ENCODE measurements around the gene TMEM259. TPM values are rescaled to one million over a fixed set of nuclear protein-coding genes. Genes with fewer than 3 reads are reported as not detected.

TMEM259 gene
- total and polyA plus RNA-seq, 8 donors = 59.7 to 536 (median 238) TPM

DNA sequence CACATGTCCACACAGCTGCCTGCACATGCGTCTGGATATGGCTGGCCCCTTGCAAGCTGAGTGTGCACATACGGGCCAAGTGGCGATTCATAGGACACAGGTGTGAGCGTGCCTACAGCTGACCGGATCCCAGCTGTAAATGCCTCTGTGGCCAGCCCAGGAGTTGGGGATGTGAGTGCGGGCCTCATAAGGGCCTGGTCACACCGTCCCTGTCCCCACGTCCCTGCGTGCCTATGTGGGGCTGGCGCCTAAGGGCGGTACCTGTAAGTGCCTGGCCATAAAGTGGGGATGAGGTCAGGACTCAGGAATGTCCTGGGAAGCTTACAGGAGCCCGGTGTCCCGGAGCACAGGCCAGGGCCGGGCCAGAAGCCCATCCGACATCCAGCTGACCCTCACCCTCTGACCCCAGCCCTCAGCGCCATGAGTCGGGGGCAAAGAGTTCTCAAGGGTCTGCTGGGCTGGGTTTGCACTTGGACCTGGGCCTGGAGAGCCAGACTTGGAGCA lies 44.7 kb upstream of the TMEM259 start:
- Histone ChIP-seq H3K27ac (no peak overlapping the region), H3K4me3 (no peak overlapping the region)
- DNase-seq = no peak

DNA sequence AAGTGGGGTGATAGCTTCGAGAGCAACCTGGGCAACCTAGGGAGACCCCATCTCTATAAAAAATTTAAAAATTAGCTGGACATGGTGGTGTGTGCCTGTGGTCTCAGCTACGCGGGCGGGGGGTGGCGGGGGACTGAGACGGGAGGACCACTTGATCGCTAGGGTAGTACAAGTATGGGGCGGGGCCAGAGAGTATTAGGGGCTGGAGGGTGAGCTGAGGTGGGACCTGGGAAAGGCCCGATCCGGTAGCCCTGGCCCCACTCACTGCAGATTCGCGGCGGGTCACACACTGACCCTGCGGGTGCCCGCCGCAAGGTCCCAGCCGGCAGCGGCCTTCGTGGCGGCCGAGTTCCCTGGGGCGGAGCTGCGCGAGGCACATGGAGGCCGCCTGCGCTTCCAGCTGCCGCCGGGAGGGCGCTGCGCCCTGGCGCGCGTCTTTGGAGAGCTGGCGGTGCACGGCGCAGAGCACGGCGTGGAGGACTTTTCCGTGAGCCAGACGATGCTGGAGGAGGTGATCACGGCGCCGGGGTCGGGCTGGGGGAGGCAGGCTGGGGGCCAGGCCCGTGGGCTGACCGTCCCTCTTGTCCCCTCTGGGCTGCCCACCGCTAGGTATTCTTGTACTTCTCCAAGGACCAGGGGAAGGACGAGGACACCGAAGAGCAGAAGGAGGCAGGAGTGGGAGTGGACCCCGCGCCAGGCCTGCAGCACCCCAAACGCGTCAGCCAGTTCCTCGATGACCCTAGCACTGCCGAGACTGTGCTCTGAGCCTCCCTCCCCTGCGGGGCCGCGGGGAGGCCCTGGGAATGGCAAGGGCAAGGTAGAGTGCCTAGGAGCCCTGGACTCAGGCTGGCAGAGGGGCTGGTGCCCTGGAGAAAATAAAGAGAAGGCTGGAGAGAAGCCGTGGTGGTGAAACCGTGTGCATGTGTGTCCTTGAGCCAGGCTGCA lies 44.0 kb upstream of the TMEM259 start:
- Histone ChIP-seq H3K9me3 (no peaks in the 10 kb centered on the region), H3K27me3 (peaks cover 0 to 51% (median 29%) of the 10 kb centered on the region in 3 donors), H3K27ac (peak overlapping the region in 1 of 5 donors; percentile 38), H3K4me3 (peak overlapping the region in 1 of 4 donors; percentile 24), H3K36me3 (no peaks in the 10 kb centered on the region), H3K4me1 (peaks cover 44 to 62% (median 51%) of the 10 kb centered on the region in 4 donors)
- intact Hi-C loops (cut with DNase I; ENCODE audit: low total_unique reads) = no loop called here
- DNase-seq = peak; percentile 81 to 87
- WGBS, 5 donors = 9 to 13% (median 12%) methylated on average over 50 to 60 of the region's 60 CpGs
- TF ChIP-seq EP300 (IDR thresholded peaks at IDR 0.05) = no peak
- no peak for TF ChIP-seq POLR2A (IDR thresholded peaks at IDR 0.05)
- peak in 1 of 3 donors; percentile 74 for TF ChIP-seq POLR2AphosphoS5 (IDR thresholded peaks at IDR 0.05)
- TF ChIP-seq, protein P1, sequence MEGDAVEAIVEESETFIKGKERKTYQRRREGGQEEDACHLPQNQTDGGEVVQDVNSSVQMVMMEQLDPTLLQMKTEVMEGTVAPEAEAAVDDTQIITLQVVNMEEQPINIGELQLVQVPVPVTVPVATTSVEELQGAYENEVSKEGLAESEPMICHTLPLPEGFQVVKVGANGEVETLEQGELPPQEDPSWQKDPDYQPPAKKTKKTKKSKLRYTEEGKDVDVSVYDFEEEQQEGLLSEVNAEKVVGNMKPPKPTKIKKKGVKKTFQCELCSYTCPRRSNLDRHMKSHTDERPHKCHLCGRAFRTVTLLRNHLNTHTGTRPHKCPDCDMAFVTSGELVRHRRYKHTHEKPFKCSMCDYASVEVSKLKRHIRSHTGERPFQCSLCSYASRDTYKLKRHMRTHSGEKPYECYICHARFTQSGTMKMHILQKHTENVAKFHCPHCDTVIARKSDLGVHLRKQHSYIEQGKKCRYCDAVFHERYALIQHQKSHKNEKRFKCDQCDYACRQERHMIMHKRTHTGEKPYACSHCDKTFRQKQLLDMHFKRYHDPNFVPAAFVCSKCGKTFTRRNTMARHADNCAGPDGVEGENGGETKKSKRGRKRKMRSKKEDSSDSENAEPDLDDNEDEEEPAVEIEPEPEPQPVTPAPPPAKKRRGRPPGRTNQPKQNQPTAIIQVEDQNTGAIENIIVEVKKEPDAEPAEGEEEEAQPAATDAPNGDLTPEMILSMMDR (IDR thresholded peaks at IDR 0.05) = peak in 5 of 7 experiments; percentile 55 to 92 (median 87)

More for the DNA sequence above, 44.7 kb upstream of the TMEM259 start:
- Histone ChIP-seq H3K27me3 (peaks cover 0 to 58% (median 33%) of the 10 kb centered on the region in 3 donors), H3K4me1 (peaks cover 44 to 66% (median 58%) of the 10 kb centered on the region in 4 donors), H3K9me3 (no peaks in the 10 kb centered on the region), H3K36me3 (peaks cover 0 to 2% (median 0%) of the 10 kb centered on the region in 4 donors)
- no peak for TF ChIP-seq POLR2AphosphoS5 (IDR thresholded peaks at IDR 0.05)
- TF ChIP-seq, protein P1 (IDR thresholded peaks at IDR 0.05) = no peak
- TF ChIP-seq EP300 (IDR thresholded peaks at IDR 0.05) = no peak
- no peak for TF ChIP-seq POLR2A (IDR thresholded peaks at IDR 0.05)
- 39 to 53% (median 47%) methylated on average over 9 to 17 of the region's 17 CpGs for WGBS, 5 donors
- intact Hi-C loops (cut with DNase I; ENCODE audit: low total_unique reads) = no loop called here

DNA sequence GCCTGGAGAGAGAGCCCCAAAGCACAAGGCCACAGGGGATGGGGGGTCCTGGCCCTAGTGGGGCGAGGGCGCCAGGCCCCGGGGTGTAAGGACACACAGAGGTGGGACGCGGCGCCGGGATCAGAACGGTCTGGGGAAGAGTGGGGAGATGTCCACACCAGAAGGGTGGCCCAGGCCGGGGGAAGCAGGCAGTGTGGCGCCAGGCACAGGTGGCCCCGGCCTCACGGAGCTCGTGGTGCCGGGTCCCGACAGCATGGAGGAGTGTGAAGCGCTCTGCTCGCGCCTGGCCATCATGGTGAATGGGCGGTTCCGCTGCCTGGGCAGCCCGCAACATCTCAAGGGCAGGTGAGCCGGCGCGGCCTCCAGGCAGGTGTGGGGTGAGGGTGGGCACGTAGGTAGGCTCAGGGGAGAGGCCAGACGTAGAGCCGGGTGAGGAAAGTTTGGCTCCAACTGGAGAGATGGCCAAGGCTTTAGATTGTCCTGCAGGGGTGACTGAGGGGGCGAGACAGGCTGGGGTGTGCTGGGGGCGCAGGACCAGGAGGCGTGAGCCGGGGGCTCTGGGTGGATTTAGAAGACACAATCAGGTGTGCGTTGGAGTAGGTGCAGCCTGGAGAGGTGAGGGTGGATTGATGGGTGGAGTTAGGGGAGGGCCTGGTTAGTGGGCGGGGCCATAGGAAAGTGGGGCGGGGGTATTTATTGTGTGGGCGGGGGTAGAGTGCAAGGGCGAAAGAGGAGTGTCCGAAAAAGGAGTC lies 43.2 kb upstream of the TMEM259 start:
- Histone ChIP-seq H3K4me3 (no peak overlapping the region), H3K27ac (no peak overlapping the region), H3K9me3 (peaks cover 0 to 3% (median under 1%) of the 10 kb centered on the region in 4 donors), H3K4me1 (peaks cover 37 to 53% (median 43%) of the 10 kb centered on the region in 4 donors), H3K36me3 (no peaks in the 10 kb centered on the region), H3K27me3 (peaks cover 0 to 43% (median 29%) of the 10 kb centered on the region in 3 donors)
- no peak for DNase-seq
- intact Hi-C loops (cut with DNase I; ENCODE audit: low total_unique reads) = no loop called here
- TF ChIP-seq POLR2AphosphoS5 (IDR thresholded peaks at IDR 0.05) (no peak), POLR2A (IDR thresholded peaks at IDR 0.05) (no peak), EP300 (IDR thresholded peaks at IDR 0.05) (no peak)
- TF ChIP-seq, protein P1 (IDR thresholded peaks at IDR 0.05) = no peak
- WGBS, 5 donors = 64 to 84% (median 69%) methylated on average over 29 to 37 of the region's 37 CpGs
